Measurements from ENCODE around the gene CCNC. TPM values are rescaled to one million over a fixed set of nuclear protein-coding genes. Genes with fewer than 3 reads are reported as not detected.
A peak's percentile ranks its signal among the peaks of the same experiment; 100 is the strongest.
"Not testable (repeated sequence)": the region's sequence is repeated elsewhere in the genome, so short reads cannot be mapped to it uniquely, and the experiment has no call there.

CCNC gene
- total RNA-seq, 2 donors from 2014 or later, result 40.9 to 50.0 TPM

- DNase-seq (no peak), ATAC-seq (no peak)
Measured at GRCh38 chr6:99604166-99605073, 36.0 kb upstream of the CCNC start.

GRCh38 chr6:99603421-99604165 lies 35.1 kb upstream of the CCNC start:
- DNase-seq, result peak; percentile 27 to 32
- ATAC-seq, result peak; percentile 60
- intact Hi-C loops (cut with DNase I, micrococcal nuclease), result no loop called here

More at GRCh38 chr6:99604166-99605073, 36.0 kb upstream of the CCNC start:
- intact Hi-C loops (cut with DNase I, micrococcal nuclease), result no loop called here

- intact Hi-C loops (cut with DNase I, micrococcal nuclease), result no loop called here
- no peak for ATAC-seq
Measured at GRCh38 chr6:99602520-99603420, 34.3 kb upstream of the CCNC start.

GRCh38 chr6:99594696-99595095 lies 26.2 kb upstream of the CCNC start:
- DNase-seq, ATAC-seq: not testable (repeated sequence)
- intact Hi-C loops (cut with DNase I, micrococcal nuclease), result loop anchor here in 1 of 2 donors (10.0 kb wide), 1 partner anchor 150 kb away; no protein-coding TSS in a partner anchor

More at GRCh38 chr6:99602520-99603420, 34.3 kb upstream of the CCNC start:
- no peak for DNase-seq

- DNase-seq (no peak), ATAC-seq (no peak)
- intact Hi-C loops (cut with DNase I, micrococcal nuclease), result loop anchor here in 1 of 2 donors (10.0 kb wide), 1 partner anchor 152 kb away; no protein-coding TSS in a partner anchor
Measured at GRCh38 chr6:99592900-99593299, 24.4 kb upstream of the CCNC start.

- intact Hi-C loops (cut with DNase I, micrococcal nuclease), result loop anchor here in 1 of 2 donors (10.0 kb wide), 1 partner anchor 153 kb away; no protein-coding TSS in a partner anchor
- ATAC-seq, result no peak
Measured at GRCh38 chr6:99591673-99592364, 23.4 kb upstream of the CCNC start.

GRCh38 chr6:99590728-99591672 lies 22.5 kb upstream of the CCNC start:
- intact Hi-C loops (cut with DNase I, micrococcal nuclease), result loop anchor here in 1 of 2 donors (10.0 kb wide), 1 partner anchor 154 kb away; no protein-coding TSS in a partner anchor
- ATAC-seq (peak; percentile 26), DNase-seq (no peak)

More at GRCh38 chr6:99591673-99592364, 23.4 kb upstream of the CCNC start:
- no peak for DNase-seq

- intact Hi-C loops (cut with DNase I, micrococcal nuclease), result loop anchor here in 1 of 2 donors (10.0 kb wide), 1 partner anchor 155 kb away; no protein-coding TSS in a partner anchor
- DNase-seq (no peak), ATAC-seq (no peak)
Measured at GRCh38 chr6:99589907-99590493, 21.5 kb upstream of the CCNC start.

GRCh38 chr6:99589290-99589672 lies 20.8 kb upstream of the CCNC start:
- intact Hi-C loops (cut with DNase I, micrococcal nuclease), result no loop called here
- DNase-seq (no peak), ATAC-seq (peak; percentile 40)

GRCh38 chr6:99588618-99589289 lies 20.3 kb upstream of the CCNC start:
- intact Hi-C loops (cut with DNase I, micrococcal nuclease), result no loop called here
- DNase-seq, result peak; percentile 55 to 79
- peak; percentile 99 for ATAC-seq

- DNase-seq, result no peak
- no peak for ATAC-seq
- intact Hi-C loops (cut with DNase I, micrococcal nuclease), result no loop called here
Measured at GRCh38 chr6:99587792-99588191, 19.3 kb upstream of the CCNC start.

- no peak for ATAC-seq
- intact Hi-C loops (cut with DNase I, micrococcal nuclease), result no loop called here
- no peak for DNase-seq
Measured at GRCh38 chr6:99579781-99580180, 11.3 kb upstream of the CCNC start.

- ATAC-seq (no peak), DNase-seq (no peak)
- intact Hi-C loops (cut with DNase I, micrococcal nuclease), result no loop called here
Measured at GRCh38 chr6:99575544-99576227, 7.2 kb upstream of the CCNC start.

- DNase-seq (no peak), ATAC-seq (no peak)
- intact Hi-C loops (cut with DNase I, micrococcal nuclease), result no loop called here
Measured at GRCh38 chr6:99573980-99574617, 5.6 kb upstream of the CCNC start.
